OCI-LY1 (cell line): ENCODE data around the gene ABCG2.

Experiments
- EZH2 ChIP-seq: fragments of 200-600 bp; sonication (generic), shearing (Covaris generic); IDR thresholded peaks from 2 replicates; pipeline ENCODE4 v1.8.0; 2017; ENCODE audit warnings: borderline replicate concordance, mixed run types, mild to moderate bottlenecking, antibody characterized with exemption, low read length, moderate library complexity, mixed read lengths
- TF ChIP-seq, protein P1 (sequence below): fragments of 200-600 bp; sonication (generic), shearing (Covaris generic); IDR thresholded peaks from 2 replicates; pipeline ENCODE4 v1.5.1; 2017; ENCODE audit warnings: mild to moderate bottlenecking, antibody characterized with exemption, low read length, moderate library complexity, mixed read lengths

DNA sequence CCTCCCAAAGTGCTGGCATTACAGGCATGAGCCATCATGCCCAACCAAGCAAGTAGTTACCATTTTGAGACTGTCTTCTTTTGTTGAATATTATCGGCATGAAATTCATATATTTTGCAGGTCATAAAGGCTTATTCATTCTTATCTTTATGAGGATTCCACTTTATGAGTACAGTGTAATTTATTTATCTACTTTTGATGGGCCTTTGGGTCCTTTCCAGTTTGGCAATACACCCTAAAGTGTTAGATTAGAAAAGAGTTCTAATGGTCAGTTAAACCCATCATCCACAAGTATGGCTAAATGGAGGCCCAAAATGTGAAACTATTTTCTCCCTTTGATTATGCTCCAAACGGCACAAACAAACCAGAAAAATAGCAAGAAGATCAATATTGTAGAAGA, 10.9 kb upstream of the ABCG2 start:
- TF ChIP-seq, protein P1, sequence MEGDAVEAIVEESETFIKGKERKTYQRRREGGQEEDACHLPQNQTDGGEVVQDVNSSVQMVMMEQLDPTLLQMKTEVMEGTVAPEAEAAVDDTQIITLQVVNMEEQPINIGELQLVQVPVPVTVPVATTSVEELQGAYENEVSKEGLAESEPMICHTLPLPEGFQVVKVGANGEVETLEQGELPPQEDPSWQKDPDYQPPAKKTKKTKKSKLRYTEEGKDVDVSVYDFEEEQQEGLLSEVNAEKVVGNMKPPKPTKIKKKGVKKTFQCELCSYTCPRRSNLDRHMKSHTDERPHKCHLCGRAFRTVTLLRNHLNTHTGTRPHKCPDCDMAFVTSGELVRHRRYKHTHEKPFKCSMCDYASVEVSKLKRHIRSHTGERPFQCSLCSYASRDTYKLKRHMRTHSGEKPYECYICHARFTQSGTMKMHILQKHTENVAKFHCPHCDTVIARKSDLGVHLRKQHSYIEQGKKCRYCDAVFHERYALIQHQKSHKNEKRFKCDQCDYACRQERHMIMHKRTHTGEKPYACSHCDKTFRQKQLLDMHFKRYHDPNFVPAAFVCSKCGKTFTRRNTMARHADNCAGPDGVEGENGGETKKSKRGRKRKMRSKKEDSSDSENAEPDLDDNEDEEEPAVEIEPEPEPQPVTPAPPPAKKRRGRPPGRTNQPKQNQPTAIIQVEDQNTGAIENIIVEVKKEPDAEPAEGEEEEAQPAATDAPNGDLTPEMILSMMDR: no peak
- no peak for TF ChIP-seq EZH2
